ENCODE results near the gene PIWIL4. TPM values are rescaled to one million over a fixed set of nuclear protein-coding genes. Genes with fewer than 3 reads are reported as not detected.

The PIWIL4 gene
- total and polyA plus RNA-seq, 2 of the 8 experiments (the other 6 are each of a cell fraction or from before 2014, with no cell fraction given) = 0.51 to 0.52 TPM

GRCh38 chr11:94636388-94636949, 69.3 kb downstream of the PIWIL4 start:
- H3K9me3 ChIP-seq (ENCODE audit: insufficient read depth in 2 of 2, low read depth in 1 of 2, low read length in 1 of 2) = no peaks in the 10 kb centered on the region
- H2BK12ac ChIP-seq (ENCODE audit: low read depth, low read length) = no peak overlapping the region
- no peak overlapping the region for H2BK120ac ChIP-seq (replicated peaks; ENCODE audit: low read depth, low read length)
- H3K4me3 ChIP-seq (ENCODE audit: extremely low read depth in 1 of 4, insufficient read depth in 2 of 4, low read depth in 3 of 4, low read length in 4 of 4) = no peak overlapping the region
- no peaks in the 10 kb centered on the region for H3K23me2 ChIP-seq (ENCODE audit: low read depth, low read length)
- no peaks in the 10 kb centered on the region for H4K20me1 ChIP-seq (replicated peaks in 1 of 2; ENCODE audit: control insufficient read depth in 1 of 2, insufficient read depth in 2 of 2, low read length in 2 of 2)
- no peaks in the 10 kb centered on the region for H3K79me2 ChIP-seq (ENCODE audit: control insufficient read depth in 1 of 2, insufficient read depth in 2 of 2, low read length in 2 of 2)
- H2BK20ac ChIP-seq (ENCODE audit: low read length) = no peak overlapping the region
- H2BK15ac ChIP-seq (ENCODE audit: low read length) = no peak overlapping the region
- no peak overlapping the region for H3K27ac ChIP-seq (ENCODE audit: low read depth, low read length)
- H4K91ac ChIP-seq (replicated peaks; ENCODE audit: insufficient read length, low read length) = no peak overlapping the region
- no peak overlapping the region for H3K4ac ChIP-seq (replicated peaks; ENCODE audit: insufficient read length, low read depth, low read length)
- no peak overlapping the region for H3K4me2 ChIP-seq (ENCODE audit: insufficient read depth in 1 of 2, low read depth in 2 of 2, low read length in 2 of 2)
- no peak overlapping the region for H3K18ac ChIP-seq (ENCODE audit: extremely low read depth, low read length)
- peak in 1 of 2 experiments; percentile 19 for DNase-seq (ENCODE audit: low read depth in 1 of 2, low spot score in 2 of 2)
- no peak overlapping the region for H4K8ac ChIP-seq (ENCODE audit: extremely low read depth, insufficient read depth, low read length)
- H3K9ac ChIP-seq (replicated peaks in 1 of 4; ENCODE audit: extremely low read depth in 1 of 4, low read depth in 3 of 4, low read length in 3 of 4) = no peak overlapping the region
- WGBS, 2 experiments (ENCODE audit: extremely low coverage in 1 of 2, insufficient coverage in 1 of 2, insufficient read length in 1 of 2, insufficient replicate concordance in 2 of 2, low coverage in 1 of 2, low lambda C conversion rate in 2 of 2, missing lambda C conversion rate in 1 of 2) = 96% methylated on average over 2 of the region's 2 CpGs; no CpG with 5 or more reads in 1 of the 2 experiments
- H4K5ac ChIP-seq (ENCODE audit: insufficient read length, low read depth, low read length) = no peak overlapping the region
- no peak overlapping the region for H3K23ac ChIP-seq (ENCODE audit: insufficient read length)
- H3K4me1 ChIP-seq (replicated peaks in 1 of 4; ENCODE audit: control insufficient read depth in 3 of 4, insufficient read depth in 4 of 4, low read length in 3 of 4) = no peaks in the 10 kb centered on the region; a peak in 1 of 7 replicates
- no peak overlapping the region for H2AFZ ChIP-seq (ENCODE audit: low read length)
- H2BK5ac ChIP-seq (ENCODE audit: low read depth, low read length) = no peak overlapping the region
- H3K79me1 ChIP-seq (ENCODE audit: low read depth, low read length) = no peaks in the 10 kb centered on the region
- H3K56ac ChIP-seq (replicated peaks; ENCODE audit: insufficient read length, low read depth, low read length) = no peak overlapping the region
- CTCF ChIA-PET (ENCODE audit: partially characterized antibody) = interaction anchor here (1.1 to 2.3 kb wide), 2 partner anchors 13 to 157 kb away, joined by 3 to 10 read pairs; no protein-coding TSS in a partner anchor
- no peak overlapping the region for H3K14ac ChIP-seq (ENCODE audit: insufficient read length)
- no peak overlapping the region for H2AK5ac ChIP-seq (ENCODE audit: low read depth, low read length)
- POLR2A ChIA-PET (ENCODE audit: partially characterized antibody) = interaction anchor here (1.5 to 3.9 kb wide), 3 partner anchors 12 to 18 kb away, joined by 4 to 42 read pairs (median 25); no protein-coding TSS in a partner anchor
- H3K36me3 ChIP-seq (ENCODE audit: control insufficient read depth in 2 of 4, insufficient read depth in 4 of 4, low read length in 3 of 4) = no peaks in the 10 kb centered on the region
- no peak for FAIRE-seq
- no peaks in the 10 kb centered on the region for H3K27me3 ChIP-seq (replicated peaks in 1 of 4; ENCODE audit: control insufficient read depth in 3 of 4, extremely low read depth in 1 of 4, insufficient read depth in 3 of 4, low read length in 3 of 4)
- TF ChIP-seq KDM1A (IDR thresholded peaks at IDR 0.05; ENCODE audit: borderline replicate concordance, low read length) (no peak), BACH1 (IDR thresholded peaks at IDR 0.05; ENCODE audit: low read length) (no peak), RNF2 (IDR thresholded peaks at IDR 0.05; ENCODE audit: borderline replicate concordance, low read depth, low read length, missing control alignments, poor library complexity, severe bottlenecking) (no peak), SIN3A (conservative IDR thresholded peaks at IDR 0.05 in 1 of 2, IDR thresholded peaks at IDR 0.05 in 1 of 2; ENCODE audit: low read depth in 1 of 2, low read length in 2 of 2) (no peak), JUN (IDR thresholded peaks at IDR 0.05; ENCODE audit: low read depth, low read length) (no peak), SP1 (IDR thresholded peaks at IDR 0.05; ENCODE audit: low read depth, low read length) (no peak), PHF8 (conservative IDR thresholded peaks at IDR 0.05; ENCODE audit: low read depth, low read length) (no peak), GABPA (IDR thresholded peaks at IDR 0.05; ENCODE audit: borderline replicate concordance, insufficient read depth, low read length) (no peak), TCF12 (IDR thresholded peaks at IDR 0.05; ENCODE audit: low read depth, low read length) (no peak), RFX5 (IDR thresholded peaks at IDR 0.05; ENCODE audit: borderline replicate concordance, low read depth, low read length) (no peak), SAP30 (IDR thresholded peaks at IDR 0.05; ENCODE audit: insufficient read depth, insufficient replicate concordance, low read length) (no peak), CTBP2 (IDR thresholded peaks at IDR 0.05; ENCODE audit: borderline replicate concordance, insufficient read depth, insufficient read length, low read length) (no peak), TAF1 (IDR thresholded peaks at IDR 0.05; ENCODE audit: low read depth, low read length) (no peak)
